ENCODE results near the gene BACE2.

Gene BACE2

DNA sequence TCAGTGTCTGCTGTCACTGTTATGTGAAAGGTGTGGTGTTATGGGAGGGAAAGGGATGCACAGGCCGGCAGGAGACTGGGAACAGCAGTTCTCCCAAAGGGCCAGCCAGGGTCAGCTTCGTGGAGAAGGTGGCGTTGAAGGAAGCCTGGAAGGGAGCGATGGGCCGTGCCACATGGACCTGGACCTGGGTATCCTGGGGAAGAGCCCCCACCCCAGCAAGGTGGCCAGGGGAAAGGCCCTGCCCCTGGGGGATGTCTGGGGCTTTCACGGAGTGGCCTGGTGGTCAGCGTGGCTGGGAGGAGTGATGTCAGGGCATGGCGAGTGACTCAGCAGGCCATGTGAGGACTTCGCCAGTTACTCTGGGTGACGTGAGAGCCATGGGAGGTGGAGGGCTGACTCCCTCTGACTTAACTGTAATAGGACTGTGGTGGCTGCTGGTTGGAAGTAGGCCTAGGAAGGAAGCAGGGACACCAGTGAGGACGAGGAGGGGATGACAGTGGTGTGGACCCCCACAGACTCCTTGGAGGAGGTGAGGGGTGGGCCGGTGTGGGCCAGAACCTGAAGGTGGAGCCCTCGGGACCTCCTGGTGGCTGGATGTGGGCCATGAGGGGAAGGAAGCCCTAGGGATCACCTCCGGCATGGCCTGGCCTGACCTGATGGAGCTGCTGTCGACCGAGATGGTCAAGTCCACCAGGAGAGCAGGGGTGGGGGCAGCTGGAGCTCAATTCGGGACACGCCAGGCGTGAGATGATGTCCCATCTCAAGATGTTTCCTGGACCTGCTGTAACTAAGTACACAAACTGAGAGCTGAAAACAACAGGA lies 54.5 kb downstream of the BACE2 start:
- Histone ChIP-seq H3K27ac (no peak overlapping the region), H3K4me1 (peaks cover 0 to 32% (median 7%) of the 10 kb centered on the region in 4 donors), H3K36me3 (peaks cover 11 to 14% (median 11%) of the 10 kb centered on the region in 3 donors), H3K9me3 (no peaks in the 10 kb centered on the region), H3K4me3 (no peak overlapping the region), H3K27me3 (no peaks in the 10 kb centered on the region)
- DNase-seq: no peak
- intact Hi-C loops (cut with DNase I; ENCODE audit: low total_unique reads): no loop called here
- TF ChIP-seq, protein P1, sequence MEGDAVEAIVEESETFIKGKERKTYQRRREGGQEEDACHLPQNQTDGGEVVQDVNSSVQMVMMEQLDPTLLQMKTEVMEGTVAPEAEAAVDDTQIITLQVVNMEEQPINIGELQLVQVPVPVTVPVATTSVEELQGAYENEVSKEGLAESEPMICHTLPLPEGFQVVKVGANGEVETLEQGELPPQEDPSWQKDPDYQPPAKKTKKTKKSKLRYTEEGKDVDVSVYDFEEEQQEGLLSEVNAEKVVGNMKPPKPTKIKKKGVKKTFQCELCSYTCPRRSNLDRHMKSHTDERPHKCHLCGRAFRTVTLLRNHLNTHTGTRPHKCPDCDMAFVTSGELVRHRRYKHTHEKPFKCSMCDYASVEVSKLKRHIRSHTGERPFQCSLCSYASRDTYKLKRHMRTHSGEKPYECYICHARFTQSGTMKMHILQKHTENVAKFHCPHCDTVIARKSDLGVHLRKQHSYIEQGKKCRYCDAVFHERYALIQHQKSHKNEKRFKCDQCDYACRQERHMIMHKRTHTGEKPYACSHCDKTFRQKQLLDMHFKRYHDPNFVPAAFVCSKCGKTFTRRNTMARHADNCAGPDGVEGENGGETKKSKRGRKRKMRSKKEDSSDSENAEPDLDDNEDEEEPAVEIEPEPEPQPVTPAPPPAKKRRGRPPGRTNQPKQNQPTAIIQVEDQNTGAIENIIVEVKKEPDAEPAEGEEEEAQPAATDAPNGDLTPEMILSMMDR (IDR thresholded peaks at IDR 0.05): no peak

DNA sequence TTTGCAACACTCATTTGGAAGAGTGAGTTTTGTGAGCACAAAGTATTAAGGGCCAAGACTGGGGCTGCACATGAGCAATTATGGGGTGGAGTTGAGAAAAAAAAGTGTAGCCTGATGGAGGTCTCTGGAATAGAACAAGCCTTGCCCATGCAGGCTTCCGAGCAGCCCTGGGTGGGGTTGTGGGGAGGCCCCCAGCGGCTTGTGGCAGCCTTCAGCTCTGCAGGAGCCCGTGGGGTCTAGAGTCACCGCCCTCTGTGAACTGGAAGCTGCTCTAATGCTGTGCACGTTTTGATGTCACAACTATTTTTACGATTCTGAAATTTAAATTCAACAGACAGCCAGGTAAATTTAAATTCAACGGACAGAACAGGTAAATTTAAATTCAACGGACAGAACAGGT lies 58.9 kb downstream of the BACE2 start:
- Histone ChIP-seq H3K4me3 (no peak overlapping the region), H3K27ac (no peak overlapping the region), H3K9me3 (no peaks in the 10 kb centered on the region), H3K4me1 (peaks cover 0 to 6% (median 0%) of the 10 kb centered on the region in 4 donors), H3K36me3 (peaks cover 32 to 42% (median 32%) of the 10 kb centered on the region in 3 donors), H3K27me3 (no peaks in the 10 kb centered on the region)
- TF ChIP-seq, protein P1 (IDR thresholded peaks at IDR 0.05): no peak
- intact Hi-C loops (cut with DNase I; ENCODE audit: low total_unique reads): no loop called here
- DNase-seq: no peak

DNA sequence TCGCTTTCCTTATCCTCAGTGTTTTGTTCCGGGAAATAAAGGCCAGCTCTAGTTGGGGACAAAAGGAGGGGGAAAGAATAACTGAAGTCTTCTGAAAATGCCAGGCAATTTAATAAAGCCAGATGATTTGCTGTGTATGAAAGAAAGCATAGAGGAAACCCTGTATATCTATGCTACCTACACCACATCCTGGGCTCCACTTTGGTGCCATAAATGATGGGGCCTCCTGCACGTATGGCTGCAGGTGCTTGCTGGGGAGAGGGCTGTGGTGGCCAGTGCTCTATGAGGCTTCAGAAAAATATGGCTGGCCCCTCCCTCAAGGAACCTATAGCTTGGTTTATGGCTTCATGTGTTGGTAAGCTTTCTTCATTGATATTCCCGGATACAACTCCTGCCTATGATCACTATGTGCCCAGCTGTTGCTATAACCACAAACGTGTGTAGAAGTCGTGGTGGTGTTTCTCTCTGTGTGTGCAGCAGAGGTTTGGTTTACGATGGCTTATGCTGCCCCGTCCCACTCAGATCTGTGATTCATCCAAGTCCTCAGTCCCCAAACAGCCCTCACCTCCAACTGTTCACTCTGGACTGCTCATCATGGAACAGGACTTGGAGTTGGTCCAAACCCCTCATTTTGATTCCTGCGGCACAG lies 59.5 kb downstream of the BACE2 start:
- TF ChIP-seq, protein P1 (IDR thresholded peaks at IDR 0.05): no peak
- peaks cover 32 to 46% (median 32%) of the 10 kb centered on the region in 3 donors for H3K36me3 ChIP-seq
- peaks cover 0 to 6% (median 0%) of the 10 kb centered on the region in 4 donors for H3K4me1 ChIP-seq
- no peak overlapping the region for H3K4me3 ChIP-seq
- H3K9me3 ChIP-seq: no peaks in the 10 kb centered on the region
- intact Hi-C loops (cut with DNase I; ENCODE audit: low total_unique reads): no loop called here
- no peaks in the 10 kb centered on the region for H3K27me3 ChIP-seq
- H3K27ac ChIP-seq: no peak overlapping the region
- DNase-seq: no peak

DNA sequence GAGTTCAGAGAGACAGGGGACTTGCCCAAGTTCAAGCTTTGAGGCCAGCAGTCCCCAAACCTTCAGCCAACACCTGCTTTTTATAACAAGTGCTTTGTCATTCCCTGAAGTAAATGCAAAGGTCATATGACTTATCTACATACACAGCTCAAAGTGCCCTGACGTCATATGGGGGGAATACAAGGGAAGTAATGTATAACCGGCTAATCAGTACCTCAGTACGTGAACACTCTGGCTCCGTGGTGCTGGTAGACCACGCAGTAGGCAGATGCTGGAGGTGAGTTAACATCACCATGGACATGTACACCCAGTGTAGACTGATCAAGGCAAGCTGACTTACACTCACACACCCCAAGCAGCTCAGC lies 60.0 kb downstream of the BACE2 start:
- no peak overlapping the region for H3K4me3 ChIP-seq
- intact Hi-C loops (cut with DNase I; ENCODE audit: low total_unique reads): no loop called here
- TF ChIP-seq, protein P1 (IDR thresholded peaks at IDR 0.05): no peak
- H3K4me1 ChIP-seq: peaks cover 0 to 6% (median 0%) of the 10 kb centered on the region in 4 donors
- peak in 1 of 2 donors; percentile 24 for DNase-seq
- H3K9me3 ChIP-seq: no peaks in the 10 kb centered on the region
- no peaks in the 10 kb centered on the region for H3K27me3 ChIP-seq
- H3K36me3 ChIP-seq: peaks cover 32 to 51% (median 32%) of the 10 kb centered on the region in 3 donors
- H3K27ac ChIP-seq: no peak overlapping the region

DNA sequence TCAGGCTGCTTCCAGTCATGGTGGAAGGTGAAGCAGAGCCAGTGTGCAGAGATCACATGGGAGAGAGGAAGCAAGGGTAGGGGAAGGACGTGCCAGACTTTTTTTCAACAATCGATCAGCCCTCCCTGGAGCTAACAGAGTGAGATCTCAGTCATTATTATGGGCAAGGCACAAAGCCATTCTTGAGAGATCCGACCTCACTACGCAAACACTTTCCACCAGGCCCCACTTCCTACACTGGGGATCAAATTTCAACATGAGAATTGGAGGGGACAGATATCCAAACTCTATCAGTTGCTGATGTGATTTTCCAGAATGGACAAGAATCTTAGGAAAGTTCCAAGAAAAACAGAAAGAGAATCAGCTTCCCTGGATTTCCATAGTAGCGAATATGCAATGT lies 60.5 kb downstream of the BACE2 start:
- H3K36me3 ChIP-seq: peaks cover 32 to 51% (median 32%) of the 10 kb centered on the region in 3 donors

More for the DNA sequence above, 60.5 kb downstream of the BACE2 start:
- Histone ChIP-seq H3K9me3 (no peaks in the 10 kb centered on the region), H3K27ac (no peak overlapping the region), H3K4me1 (peaks cover 0 to 6% (median 0%) of the 10 kb centered on the region in 4 donors), H3K27me3 (no peaks in the 10 kb centered on the region), H3K4me3 (no peak overlapping the region)
- TF ChIP-seq, protein P1 (IDR thresholded peaks at IDR 0.05): no peak
- DNase-seq: no peak
- intact Hi-C loops (cut with DNase I; ENCODE audit: low total_unique reads): no loop called here
